Measurements from ENCODE around the gene ARPC5L. TPM values are rescaled to one million over a fixed set of nuclear protein-coding genes. Genes with fewer than 3 reads are reported as not detected.

Gene ARPC5L
- total RNA-seq, 1 experiment from 2014 or later = 84.4 TPM

Other genes starting within 250 kb of the ARPC5L start
- 13.0 TPM in 2 replicates for gene NR6A1, start 90.8 kb upstream of the ARPC5L start, total RNA-seq (2021)
- 5.7 and 9.0 TPM in 2 replicates for gene OLFML2A, start 85.0 kb upstream of the ARPC5L start, total RNA-seq (2021)
- not detected in 2 replicates for gene WDR38, start 8.7 kb upstream of the ARPC5L start, total RNA-seq (2021)
- gene RPL35, start 173 bp upstream of the ARPC5L start, total RNA-seq (2021) = 2,125 and 2,313 TPM in 2 replicates
- gene GOLGA1, start 79.0 kb downstream of the ARPC5L start, total RNA-seq (2021) = 23.0 and 26.2 TPM in 2 replicates

Measured in PC-9 (cell line).